ENCODE results near the gene KCNG2.

- TF ChIP-seq CTCF (IDR thresholded peaks at IDR 0.05; ENCODE audit: poor library complexity) (no peak), EZH2 (IDR thresholded peaks at IDR 0.05; ENCODE audit: borderline replicate concordance) (no peak), EZH2phosphoT487 (IDR thresholded peaks at IDR 0.05; ENCODE audit: low read depth, severe bottlenecking, unreplicated experiment) (no peak)
Observed at GRCh38 chr18:79795446-79795845, 2.3 kb upstream of the KCNG2 start.
